Measurements from ENCODE around the gene USP20.

DNA sequence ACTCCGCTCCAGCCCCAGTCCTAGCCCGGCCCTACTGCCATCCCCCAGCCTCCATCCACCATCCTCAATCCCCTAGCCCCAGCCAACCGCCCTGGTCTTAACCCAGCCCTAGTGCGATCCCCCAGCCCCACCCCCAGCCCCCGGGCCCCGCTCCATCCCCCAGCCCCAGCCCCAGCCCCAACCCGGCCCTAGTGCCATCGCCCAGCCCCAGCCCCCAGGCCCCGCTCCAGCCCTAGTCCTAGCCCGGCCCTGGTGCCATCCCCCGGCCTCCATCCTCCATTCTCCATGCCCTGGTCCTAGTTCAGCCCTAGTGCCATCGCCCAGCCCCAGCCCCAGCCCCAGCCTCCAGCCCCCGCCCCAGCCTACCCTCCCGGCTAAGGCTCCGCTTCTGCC is 11.7 kb upstream of the USP20 start:
- TF ChIP-seq, protein P1, sequence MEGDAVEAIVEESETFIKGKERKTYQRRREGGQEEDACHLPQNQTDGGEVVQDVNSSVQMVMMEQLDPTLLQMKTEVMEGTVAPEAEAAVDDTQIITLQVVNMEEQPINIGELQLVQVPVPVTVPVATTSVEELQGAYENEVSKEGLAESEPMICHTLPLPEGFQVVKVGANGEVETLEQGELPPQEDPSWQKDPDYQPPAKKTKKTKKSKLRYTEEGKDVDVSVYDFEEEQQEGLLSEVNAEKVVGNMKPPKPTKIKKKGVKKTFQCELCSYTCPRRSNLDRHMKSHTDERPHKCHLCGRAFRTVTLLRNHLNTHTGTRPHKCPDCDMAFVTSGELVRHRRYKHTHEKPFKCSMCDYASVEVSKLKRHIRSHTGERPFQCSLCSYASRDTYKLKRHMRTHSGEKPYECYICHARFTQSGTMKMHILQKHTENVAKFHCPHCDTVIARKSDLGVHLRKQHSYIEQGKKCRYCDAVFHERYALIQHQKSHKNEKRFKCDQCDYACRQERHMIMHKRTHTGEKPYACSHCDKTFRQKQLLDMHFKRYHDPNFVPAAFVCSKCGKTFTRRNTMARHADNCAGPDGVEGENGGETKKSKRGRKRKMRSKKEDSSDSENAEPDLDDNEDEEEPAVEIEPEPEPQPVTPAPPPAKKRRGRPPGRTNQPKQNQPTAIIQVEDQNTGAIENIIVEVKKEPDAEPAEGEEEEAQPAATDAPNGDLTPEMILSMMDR (conservative IDR thresholded peaks at IDR 0.05), result no peak
- TF ChIP-seq EZH2 (IDR thresholded peaks at IDR 0.05; ENCODE audit: low read depth), result no peak

All from PC-9 (cell line).